Loucy (cell line): ENCODE data around the gene SFTPB.

ENCODE experiments used
- H2AFZ ChIP-seq: fragments of 200-600 bp; sonication (generic); 2 replicates; pipeline ENCODE4 v1.6.0; 2016; ENCODE audit warnings: antibody characterized with exemption, mild to moderate bottlenecking, low read length, moderate library complexity
- H3F3A ChIP-seq: fragments of 200-600 bp; 2 replicates; pipeline ENCODE4 v1.6.0; 2016; ENCODE audit warnings: antibody characterized with exemption, low read depth, mild to moderate bottlenecking
- H3K27me3 ChIP-seq: fragments of 200-600 bp; sonication (generic); 2 replicates; pipeline ENCODE4 v1.6.1; 2014; ENCODE audit warnings: low read length, mild to moderate bottlenecking; ENCODE audit not compliant: insufficient read depth, poor library complexity, severe bottlenecking
- H3K36me3 ChIP-seq: fragments of 200-600 bp; sonication (generic); 2 replicates; pipeline ENCODE4 v1.6.1; 2016; ENCODE audit warnings: low read length; ENCODE audit not compliant: insufficient read depth
- H3K4me1 ChIP-seq: fragments of 200-600 bp; sonication (generic); 2 replicates; pipeline ENCODE4 v1.5.1; 2014; ENCODE audit warnings: low read length, mild to moderate bottlenecking; ENCODE audit not compliant: insufficient read depth, poor library complexity, severe bottlenecking
- H3K4me2 ChIP-seq: fragments of 200-600 bp; sonication (generic); 2 replicates; pipeline ENCODE4 v1.6.0; 2014; ENCODE audit warnings: antibody characterized with exemption, low read length, low read depth, mild to moderate bottlenecking; ENCODE audit not compliant: poor library complexity, severe bottlenecking
- H3K4me3 ChIP-seq: fragments of 200-600 bp; sonication (generic); 2 replicates; pipeline ENCODE4 v1.5.1; 2014; ENCODE audit warnings: low read length, mild to moderate bottlenecking, mixed read lengths; ENCODE audit not compliant: poor library complexity, severe bottlenecking
- H3K79me2 ChIP-seq: fragments of 200-600 bp; sonication (generic); 2 replicates; pipeline ENCODE4 v1.6.1; 2014; ENCODE audit warnings: low read length; ENCODE audit not compliant: insufficient read depth
- H3K9ac ChIP-seq: fragments of 200-600 bp; sonication (generic); 2 replicates; pipeline ENCODE4 v1.6.0; 2014; ENCODE audit warnings: mild to moderate bottlenecking, low read depth, low read length, moderate library complexity; ENCODE audit not compliant: poor library complexity, severe bottlenecking
- H3K9me2 ChIP-seq: fragments of 200-600 bp; sonication (generic); replicated peaks from 2 replicates; pipeline ENCODE4 v1.6.1; 2016; ENCODE audit warnings: low read depth, low read length, mixed read lengths
- H3K9me3 ChIP-seq: fragments of 200-600 bp; sonication (generic); 2 replicates; pipeline ENCODE4 v1.6.1; 2014; ENCODE audit warnings: mild to moderate bottlenecking, antibody characterized with exemption, low read length, low read depth; ENCODE audit not compliant: insufficient read depth
- H4K20me1 ChIP-seq: fragments of 200-600 bp; sonication (generic); 2 replicates; pipeline ENCODE4 v1.6.0; 2014; ENCODE audit warnings: antibody characterized with exemption, low read length, mild to moderate bottlenecking; ENCODE audit not compliant: insufficient read depth, poor library complexity, severe bottlenecking
- CTCF ChIP-seq: fragments of 200-600 bp; sonication (generic); conservative IDR thresholded peaks from 2 replicates; pipeline ENCODE4 v1.5.1; 2014; ENCODE audit warnings: mild to moderate bottlenecking, antibody characterized with exemption, low read length
- EZH2phosphoT487 ChIP-seq: fragments of 200-600 bp; IDR thresholded peaks from 2 replicates; pipeline ENCODE4 v1.6.1; 2018; ENCODE audit warnings: antibody characterized with exemption, mild to moderate bottlenecking, moderate library complexity, borderline replicate concordance

Gene SFTPB

GRCh38 chr2:85650456-85650855 lies 17.5 kb downstream of the SFTPB start:
- peaks cover 77% of the 10 kb centered on the region for H3K36me3 ChIP-seq

GRCh38 chr2:85649201-85650190 lies 18.5 kb downstream of the SFTPB start:
- Histone ChIP-seq H3K4me1 (no peaks in the 10 kb centered on the region), H2AFZ (no peak overlapping the region), H3K79me2 (no peaks in the 10 kb centered on the region), H3K9me3 (no peaks in the 10 kb centered on the region), H3K9me2 (no peaks in the 10 kb centered on the region), H3K9ac (no peak overlapping the region), H3K4me2 (no peak overlapping the region), H3K4me3 (no peak overlapping the region), H3K36me3 (peaks cover 87% of the 10 kb centered on the region), H3K27me3 (no peaks in the 10 kb centered on the region), H3F3A (no peaks in the 10 kb centered on the region), H4K20me1 (no peaks in the 10 kb centered on the region)
- TF ChIP-seq CTCF (no peak), EZH2phosphoT487 (no peak)

More at GRCh38 chr2:85650456-85650855, 17.5 kb downstream of the SFTPB start:
- H2AFZ ChIP-seq = no peak overlapping the region
- no peaks in the 10 kb centered on the region for H3K79me2 ChIP-seq
- H3K27me3 ChIP-seq = no peaks in the 10 kb centered on the region
- no peaks in the 10 kb centered on the region for H3K9me2 ChIP-seq
- no peaks in the 10 kb centered on the region for H3K9me3 ChIP-seq
- no peaks in the 10 kb centered on the region for H3F3A ChIP-seq
- TF ChIP-seq EZH2phosphoT487 = no peak
- H3K9ac ChIP-seq = no peak overlapping the region
- no peaks in the 10 kb centered on the region for H4K20me1 ChIP-seq
- H3K4me3 ChIP-seq = no peak overlapping the region
- H3K4me2 ChIP-seq = no peak overlapping the region
- no peaks in the 10 kb centered on the region for H3K4me1 ChIP-seq

- Histone ChIP-seq H2AFZ (no peak overlapping the region), H3K79me2 (no peaks in the 10 kb centered on the region), H3K9me3 (no peaks in the 10 kb centered on the region), H3K27me3 (no peaks in the 10 kb centered on the region), H3K9me2 (no peaks in the 10 kb centered on the region), H4K20me1 (no peaks in the 10 kb centered on the region), H3F3A (no peaks in the 10 kb centered on the region), H3K36me3 (peaks cover 87% of the 10 kb centered on the region), H3K4me2 (no peak overlapping the region), H3K9ac (no peak overlapping the region), H3K4me1 (no peaks in the 10 kb centered on the region), H3K4me3 (no peak overlapping the region)
- TF ChIP-seq CTCF (peak; percentile 63), EZH2phosphoT487 (no peak)
Observed at GRCh38 chr2:85648619-85649018, 19.4 kb downstream of the SFTPB start.
